Hematopoietic multipotent progenitor cell treated with erythropoietin and hydrocortisone succinate and interleukin-3 and kit ligand, for 4 days (in vitro differentiated cells): ENCODE measurements around the gene BRPF1.

Experiments
- DNase-seq: peaks from one replicate; pipeline ENCODE4 v3.0.0-alpha.2; 2015

BRPF1 gene

GRCh38 chr3:9739181-9739580 lies 7.6 kb downstream of the BRPF1 start:
- no peak for DNase-seq

- DNase-seq, result no peak
Observed at GRCh38 chr3:9742560-9742959, 11.0 kb downstream of the BRPF1 start.

- DNase-seq, result no peak
Observed at GRCh38 chr3:9743548-9743947, 12.0 kb downstream of the BRPF1 start.

GRCh38 chr3:9744162-9744561 lies 12.6 kb downstream of the BRPF1 start:
- no peak for DNase-seq

GRCh38 chr3:9745521-9745920 lies 14.0 kb downstream of the BRPF1 start:
- no peak for DNase-seq

GRCh38 chr3:9746330-9746729 lies 14.8 kb downstream of the BRPF1 start:
- DNase-seq, result no peak

GRCh38 chr3:9747267-9747666 lies 15.7 kb downstream of the BRPF1 start:
- DNase-seq, result no peak

GRCh38 chr3:9748031-9748430 lies 16.5 kb downstream of the BRPF1 start:
- no peak for DNase-seq

GRCh38 chr3:9749296-9749644 lies 17.7 kb downstream of the BRPF1 start:
- DNase-seq, result no peak

- peak; percentile 100 for DNase-seq
Observed at GRCh38 chr3:9749645-9750555, 18.4 kb downstream of the BRPF1 start, which contains the start of gene OGG1. Gene OGG1, plus strand, starts transcription at chr3:9749952. Its CDS starts 335 bp downstream, at chr3:9750287.

- DNase-seq, result peak; percentile 44
Observed at GRCh38 chr3:9750556-9751411, 19.2 kb downstream of the BRPF1 start.

GRCh38 chr3:9754678-9755077 lies 23.1 kb downstream of the BRPF1 start:
- DNase-seq, result no peak

GRCh38 chr3:9757427-9757826 lies 25.9 kb downstream of the BRPF1 start:
- no peak for DNase-seq

GRCh38 chr3:9760779-9761505 lies 29.4 kb downstream of the BRPF1 start:
- DNase-seq, result no peak

- DNase-seq, result no peak
Observed at GRCh38 chr3:9761919-9762318, 30.4 kb downstream of the BRPF1 start.

- DNase-seq, result no peak
Observed at GRCh38 chr3:9762871-9763270, 31.3 kb downstream of the BRPF1 start.

GRCh38 chr3:9765865-9766264 lies 34.3 kb downstream of the BRPF1 start:
- DNase-seq, result no peak

GRCh38 chr3:9767418-9767817 lies 35.9 kb downstream of the BRPF1 start:
- DNase-seq, result peak; percentile 65

GRCh38 chr3:9768141-9768775 lies 36.7 kb downstream of the BRPF1 start:
- no peak for DNase-seq

GRCh38 chr3:9769012-9769411 lies 37.5 kb downstream of the BRPF1 start:
- no peak for DNase-seq

GRCh38 chr3:9769426-9770275 lies 38.1 kb downstream of the BRPF1 start, which contains the start of gene CAMK1:
Gene CAMK1, minus strand, starts transcription at chr3:9769947. Its CDS starts 2,198 bp downstream, at chr3:9767749.
- DNase-seq, result peak; percentile 84
